ENCODE data around the gene DNAJB13.

DNA sequence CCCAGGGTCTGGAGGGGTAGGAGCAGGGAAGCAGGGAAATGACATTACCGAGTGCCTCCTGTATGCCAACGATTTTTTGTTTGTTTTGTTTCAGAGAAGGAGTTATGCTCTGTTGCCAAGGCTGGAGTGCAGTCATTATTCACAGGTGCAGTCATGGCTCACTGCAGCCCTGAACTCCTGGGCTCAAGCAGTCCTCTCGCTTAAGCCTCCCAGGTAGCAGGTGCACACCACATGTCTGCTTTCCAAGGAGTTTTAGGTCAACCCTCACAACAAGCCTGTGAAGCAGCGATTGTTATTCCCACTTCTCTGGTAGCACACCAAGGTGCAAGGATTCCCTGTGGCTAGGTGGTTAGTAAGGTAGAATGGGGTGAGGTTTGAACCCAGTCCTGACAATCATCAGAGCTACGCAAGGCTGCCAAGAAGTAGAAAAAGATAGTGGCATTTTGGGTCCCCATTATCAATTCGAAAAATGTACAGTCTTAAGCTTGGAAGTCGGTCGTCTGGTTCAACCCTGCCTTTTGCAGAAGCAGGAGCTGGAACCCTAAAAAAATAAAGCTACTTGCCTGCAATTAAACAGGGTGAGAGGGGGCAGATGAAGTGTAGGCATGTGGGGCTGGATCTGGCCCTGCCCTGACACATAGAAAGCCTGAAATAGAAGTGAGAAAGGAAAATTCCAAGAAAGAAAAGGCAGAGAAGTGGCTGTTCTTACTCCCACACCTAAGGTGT lies 48.9 kb downstream of the DNAJB13 start:
- no peak for TF ChIP-seq POLR2A (IDR thresholded peaks at IDR 0.05)
- TF ChIP-seq, protein P1, sequence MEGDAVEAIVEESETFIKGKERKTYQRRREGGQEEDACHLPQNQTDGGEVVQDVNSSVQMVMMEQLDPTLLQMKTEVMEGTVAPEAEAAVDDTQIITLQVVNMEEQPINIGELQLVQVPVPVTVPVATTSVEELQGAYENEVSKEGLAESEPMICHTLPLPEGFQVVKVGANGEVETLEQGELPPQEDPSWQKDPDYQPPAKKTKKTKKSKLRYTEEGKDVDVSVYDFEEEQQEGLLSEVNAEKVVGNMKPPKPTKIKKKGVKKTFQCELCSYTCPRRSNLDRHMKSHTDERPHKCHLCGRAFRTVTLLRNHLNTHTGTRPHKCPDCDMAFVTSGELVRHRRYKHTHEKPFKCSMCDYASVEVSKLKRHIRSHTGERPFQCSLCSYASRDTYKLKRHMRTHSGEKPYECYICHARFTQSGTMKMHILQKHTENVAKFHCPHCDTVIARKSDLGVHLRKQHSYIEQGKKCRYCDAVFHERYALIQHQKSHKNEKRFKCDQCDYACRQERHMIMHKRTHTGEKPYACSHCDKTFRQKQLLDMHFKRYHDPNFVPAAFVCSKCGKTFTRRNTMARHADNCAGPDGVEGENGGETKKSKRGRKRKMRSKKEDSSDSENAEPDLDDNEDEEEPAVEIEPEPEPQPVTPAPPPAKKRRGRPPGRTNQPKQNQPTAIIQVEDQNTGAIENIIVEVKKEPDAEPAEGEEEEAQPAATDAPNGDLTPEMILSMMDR (IDR thresholded peaks at IDR 0.05), result no peak

Measured in thyroid gland (tissue), 4 donors.